HG03457 (cell line): ENCODE results near the gene IGSF23.
"Not testable (repeated sequence)": the region's sequence is repeated elsewhere in the genome, so short reads cannot be mapped to it uniquely, and the experiment has no call there.

Experiments
- ATAC-seq: cut with Tn5 transposase; IDR thresholded peaks from one replicate; pipeline ENCODE4 v1.9.1; 2021; ENCODE audit warnings: moderate number of reproducible peaks; ENCODE audit not compliant: unreplicated experiment

IGSF23 gene

DNA sequence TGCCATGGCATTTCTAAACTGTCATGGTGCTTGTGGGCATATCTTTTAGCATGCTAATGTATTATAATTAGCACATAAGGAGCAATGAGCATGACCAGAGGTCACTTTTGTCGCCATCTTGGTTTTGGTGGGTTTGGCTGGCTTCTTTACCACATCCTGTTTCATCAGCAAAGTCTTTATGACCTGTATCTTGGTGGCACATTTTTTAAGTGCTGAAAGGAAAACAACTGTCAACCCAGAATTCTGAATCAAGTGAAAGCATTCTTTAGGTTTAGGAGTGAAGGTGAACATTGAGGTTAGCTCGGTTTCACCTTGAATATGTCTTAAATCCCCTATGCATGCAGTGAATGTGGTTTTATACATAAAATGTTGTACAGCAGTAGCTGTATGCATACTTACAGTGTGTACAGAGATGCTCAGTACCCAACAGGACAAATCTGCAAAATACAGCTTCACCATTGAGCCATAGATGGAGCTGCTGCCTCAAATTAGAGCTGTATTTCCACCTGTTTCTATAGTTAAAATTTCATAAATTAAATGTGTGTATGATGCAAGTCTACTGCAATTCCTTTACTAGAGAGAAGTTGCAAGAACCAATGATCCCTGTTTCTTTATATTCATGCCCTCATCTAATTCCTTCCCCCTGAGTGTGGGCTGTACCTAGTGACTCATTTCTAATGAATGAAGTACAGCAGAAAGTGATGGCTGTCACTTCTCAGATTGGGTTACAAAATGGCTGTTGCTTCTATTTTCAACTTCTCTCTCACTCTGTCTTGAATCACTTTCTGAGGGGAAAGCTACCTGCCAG, 25.2 kb upstream of the IGSF23 start:
- no peak for ATAC-seq

DNA sequence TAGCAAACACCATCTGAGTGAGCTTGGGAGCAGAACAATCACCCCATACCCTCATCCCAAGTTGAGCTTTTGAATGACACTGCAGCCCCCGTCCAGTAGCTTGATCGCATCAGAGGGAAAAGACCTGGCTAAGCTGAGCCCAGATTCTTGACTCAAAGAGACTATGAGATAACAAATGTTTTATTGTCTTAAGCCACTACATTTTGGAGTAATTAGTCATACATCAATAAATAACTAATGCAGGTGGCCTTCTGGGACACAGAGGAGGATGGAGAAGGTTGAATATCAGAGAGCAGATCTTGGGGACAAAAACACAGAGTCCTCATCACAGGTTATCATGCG, 24.6 kb upstream of the IGSF23 start:
- ATAC-seq: no peak

DNA sequence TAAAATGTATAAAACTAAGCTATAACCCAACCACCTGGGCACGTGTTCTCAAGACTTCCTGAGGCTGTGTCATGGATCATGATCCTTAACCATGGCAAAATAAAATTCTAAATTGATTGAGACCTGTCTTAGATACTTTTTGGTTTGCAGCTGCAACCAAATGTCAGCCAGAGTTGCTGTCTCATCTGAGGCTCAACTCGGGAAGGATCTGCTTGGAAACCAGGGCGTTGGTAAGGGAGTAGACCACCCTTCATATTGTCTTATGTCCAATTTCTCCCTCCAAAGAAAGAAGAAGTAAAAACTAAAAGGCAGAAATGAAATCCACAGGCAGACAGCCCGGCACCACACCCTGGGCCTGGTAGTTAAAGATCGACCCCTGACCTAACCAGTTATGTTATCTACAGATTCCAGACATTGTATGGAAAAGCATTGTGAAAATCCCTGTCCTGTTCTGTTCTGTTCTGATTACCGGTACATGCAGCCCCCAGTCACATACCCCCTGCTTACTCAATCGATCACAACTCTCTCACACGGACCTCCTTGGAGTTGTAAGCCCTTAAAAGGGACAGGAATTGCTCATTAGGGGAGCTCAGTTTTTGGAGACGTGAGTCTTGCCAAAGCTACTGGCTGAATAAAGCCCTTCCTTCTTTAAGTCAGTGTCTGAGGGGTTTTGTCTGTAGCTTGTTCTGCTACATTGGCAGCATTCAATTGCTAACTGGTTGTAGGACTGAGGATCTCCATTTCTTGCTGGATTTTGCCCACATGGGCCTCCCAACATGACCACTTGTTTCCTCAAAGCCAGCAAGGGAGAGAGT, 22.9 kb upstream of the IGSF23 start:
- ATAC-seq: no peak

DNA sequence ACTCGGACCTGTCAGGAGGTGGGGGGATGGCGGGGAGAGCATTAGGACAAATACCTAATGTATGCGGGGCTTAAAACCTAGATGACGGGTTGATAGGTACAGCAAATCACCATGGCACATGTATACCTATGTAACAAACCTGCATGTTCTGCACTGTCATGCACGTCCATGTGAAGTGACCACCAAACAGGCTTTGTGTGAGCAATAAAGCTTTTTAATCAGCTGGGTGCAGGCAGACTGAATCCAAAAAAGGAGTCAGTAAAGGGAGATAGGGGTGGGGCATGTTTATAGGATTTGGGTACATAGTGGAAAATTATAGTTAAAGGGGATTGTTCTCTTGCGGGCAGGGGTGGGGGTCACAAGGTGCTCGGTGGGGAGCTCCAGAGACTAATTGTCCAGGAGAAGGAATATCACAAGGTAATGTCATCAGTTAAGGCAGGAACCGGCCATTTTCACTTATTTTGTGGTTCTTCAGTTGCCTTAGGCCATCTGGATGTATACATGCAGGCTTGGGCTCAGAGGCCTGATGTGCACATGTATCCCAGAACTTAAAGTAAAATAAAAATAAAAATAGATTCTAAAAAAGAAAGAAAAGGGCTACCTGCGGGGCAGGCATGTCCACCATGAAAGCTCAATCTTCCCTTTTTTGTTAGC, 21.9 kb upstream of the IGSF23 start:
- not testable (repeated sequence) for ATAC-seq

DNA sequence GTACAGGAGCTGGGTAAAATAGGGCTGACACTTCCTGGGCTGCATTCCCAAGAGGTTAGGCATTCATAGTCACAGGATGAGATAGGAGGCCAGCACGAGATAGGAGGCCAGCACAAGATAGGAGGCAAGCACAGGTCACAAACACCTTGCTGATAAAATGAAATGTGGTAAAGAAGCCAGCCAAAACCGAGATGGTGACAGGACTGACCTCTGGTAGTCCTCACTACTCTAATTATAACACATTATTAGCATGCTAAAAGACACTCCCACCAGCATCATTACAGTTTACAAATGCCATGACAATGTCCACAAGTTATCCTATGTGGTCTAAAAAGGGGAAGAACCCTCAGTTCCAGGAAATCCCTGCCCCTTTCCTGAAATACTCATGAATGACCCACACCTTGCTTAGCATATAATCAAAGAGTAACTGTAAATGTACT, 20.9 kb upstream of the IGSF23 start:
- no peak for ATAC-seq

DNA sequence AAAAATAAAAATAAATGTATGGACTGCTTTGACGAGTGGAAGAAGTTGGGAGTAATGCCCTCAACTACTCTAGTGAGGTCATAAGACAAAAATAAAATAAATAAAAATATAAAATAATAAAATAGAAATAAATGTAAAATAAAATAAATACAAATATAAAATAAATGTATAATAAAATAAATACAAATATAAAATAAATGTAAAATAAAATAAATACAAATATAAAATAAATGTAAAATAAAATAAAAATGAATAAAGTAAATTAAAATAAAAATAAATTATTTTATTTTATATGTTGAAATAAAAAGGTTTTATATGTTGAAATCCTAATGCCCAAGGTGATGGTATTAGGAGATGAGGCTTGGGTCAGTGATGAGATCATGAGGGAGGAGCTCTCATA, 20.1 kb upstream of the IGSF23 start:
- no peak for ATAC-seq

DNA sequence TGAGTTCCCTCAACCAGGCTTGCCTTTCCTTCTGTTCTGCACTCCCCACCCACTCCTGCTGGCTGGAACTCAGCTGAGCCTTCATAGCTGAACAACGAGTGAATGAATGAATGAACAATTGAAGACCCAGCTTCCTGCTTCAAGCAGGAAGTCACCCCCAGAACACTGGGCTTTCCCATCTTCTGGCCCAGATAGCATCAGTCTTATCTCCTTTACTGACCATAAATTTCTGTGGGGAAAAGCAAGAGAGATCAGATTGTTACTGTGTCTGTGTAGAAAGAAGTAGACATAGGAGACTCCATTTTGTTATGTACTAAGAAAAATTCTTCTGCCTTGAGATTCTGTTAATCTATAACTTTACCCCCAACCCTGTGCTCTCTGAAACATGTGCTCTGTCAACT, 19.5 kb upstream of the IGSF23 start:
- ATAC-seq: not testable (repeated sequence)

DNA sequence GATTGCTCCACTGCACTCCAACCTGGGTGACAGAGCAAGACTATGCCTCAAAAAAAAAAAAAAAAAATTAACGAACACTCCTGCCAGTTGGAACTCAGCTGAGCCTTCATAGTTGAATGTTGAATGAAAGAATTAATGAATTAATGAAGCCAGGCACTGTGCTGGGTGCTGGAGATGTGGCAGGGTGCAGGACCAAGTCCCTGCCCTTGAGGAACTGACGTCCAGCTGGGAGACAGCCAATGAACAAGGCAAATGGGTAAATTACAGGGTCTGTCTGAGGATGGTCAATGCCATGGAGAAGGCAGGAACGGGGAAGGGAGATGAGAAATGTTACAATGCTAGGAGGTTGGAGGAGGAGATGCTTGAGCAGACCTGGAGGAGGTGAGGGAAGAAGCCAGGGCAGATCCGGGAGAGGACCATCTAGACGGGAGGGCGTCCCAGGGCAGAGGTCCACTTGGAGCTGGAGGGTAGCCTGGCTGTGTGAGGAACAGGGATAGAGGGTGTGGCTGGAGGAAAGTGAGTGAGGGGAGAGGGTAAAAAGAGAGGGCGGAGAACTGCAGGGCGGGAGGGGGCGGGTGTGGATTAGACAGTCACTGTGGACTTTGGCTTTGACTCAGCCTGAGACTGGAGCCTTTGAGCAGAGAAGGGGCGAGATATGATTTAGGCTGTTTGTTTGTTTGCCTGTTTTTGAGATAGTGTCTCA, 16.8 kb upstream of the IGSF23 start:
- no peak for ATAC-seq

DNA sequence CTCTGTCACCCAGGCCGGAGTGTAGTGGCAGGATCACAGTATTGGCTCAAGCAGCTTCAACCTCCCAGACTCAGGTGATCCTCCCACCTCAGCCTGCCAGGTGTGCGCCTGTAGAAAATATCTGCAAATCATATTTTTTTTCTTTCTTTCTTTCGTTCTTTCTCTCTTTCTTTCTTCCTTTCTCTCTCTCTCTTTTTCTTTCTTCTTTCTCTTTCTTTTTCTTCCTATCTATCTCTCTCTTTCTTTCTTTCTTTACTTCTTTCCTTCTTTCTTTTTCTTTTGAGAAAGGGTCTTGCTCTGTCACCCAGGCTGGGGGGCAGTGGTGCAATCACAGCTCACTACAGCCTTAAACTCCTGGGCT, 16.3 kb upstream of the IGSF23 start:
- ATAC-seq: no peak

DNA sequence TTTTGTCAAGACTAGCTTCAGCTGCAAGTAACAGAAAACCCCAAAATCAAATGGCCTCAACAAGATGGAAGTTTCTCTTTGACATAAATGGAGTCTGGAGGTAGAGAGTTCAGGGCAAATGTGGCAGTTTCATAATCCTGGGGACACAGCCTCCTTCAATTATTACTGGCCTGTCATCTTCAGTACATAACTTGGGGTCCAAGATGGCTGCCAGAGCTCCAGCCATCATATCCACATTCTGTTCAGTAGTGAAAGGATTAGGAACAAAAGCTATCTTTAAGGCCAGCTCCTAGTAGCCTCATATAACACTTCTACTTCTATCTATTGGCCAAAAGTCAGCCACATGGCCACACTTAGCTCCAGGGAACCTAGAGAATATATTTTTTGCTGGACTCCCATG, 15.0 kb upstream of the IGSF23 start:
- ATAC-seq: no peak

DNA sequence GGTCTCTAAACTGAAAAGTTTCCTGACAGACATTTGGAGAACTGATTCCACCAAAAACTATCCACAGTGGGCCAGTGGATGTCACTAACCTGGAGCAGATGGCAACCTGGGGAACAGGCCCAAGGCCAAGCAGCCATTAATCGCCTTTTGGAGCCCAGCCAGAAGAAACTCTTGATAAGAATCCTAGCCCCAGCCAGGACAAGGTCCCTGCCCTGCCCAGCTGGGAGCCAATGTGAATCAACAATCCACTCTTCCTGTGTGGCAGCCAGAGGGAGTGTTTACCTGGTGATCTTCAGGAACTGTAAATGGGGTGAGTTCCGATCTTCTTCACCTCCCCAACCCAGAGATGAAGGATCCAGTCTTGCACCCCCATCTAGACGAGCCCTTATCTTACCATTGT, 14.5 kb upstream of the IGSF23 start:
- ATAC-seq: no peak

DNA sequence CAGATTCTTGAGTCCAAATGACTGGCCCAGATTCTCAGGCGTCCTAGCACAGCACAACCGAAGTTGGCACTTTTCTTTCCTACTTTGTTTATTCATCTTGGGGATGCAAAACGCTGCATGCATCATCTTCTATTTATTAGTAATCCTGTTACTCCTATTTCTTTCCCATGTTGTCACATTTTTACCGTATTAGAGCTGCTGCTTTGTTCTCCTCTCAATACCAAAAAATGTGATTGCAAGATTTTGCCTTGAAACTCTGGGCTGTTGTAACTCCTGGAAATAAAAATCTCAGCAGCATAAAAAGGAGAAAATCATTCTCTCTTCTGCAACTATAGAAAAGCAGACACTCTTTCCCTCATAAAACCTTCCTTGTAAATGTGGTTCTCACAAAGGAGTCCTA, 12.9 kb upstream of the IGSF23 start:
- ATAC-seq: no peak

DNA sequence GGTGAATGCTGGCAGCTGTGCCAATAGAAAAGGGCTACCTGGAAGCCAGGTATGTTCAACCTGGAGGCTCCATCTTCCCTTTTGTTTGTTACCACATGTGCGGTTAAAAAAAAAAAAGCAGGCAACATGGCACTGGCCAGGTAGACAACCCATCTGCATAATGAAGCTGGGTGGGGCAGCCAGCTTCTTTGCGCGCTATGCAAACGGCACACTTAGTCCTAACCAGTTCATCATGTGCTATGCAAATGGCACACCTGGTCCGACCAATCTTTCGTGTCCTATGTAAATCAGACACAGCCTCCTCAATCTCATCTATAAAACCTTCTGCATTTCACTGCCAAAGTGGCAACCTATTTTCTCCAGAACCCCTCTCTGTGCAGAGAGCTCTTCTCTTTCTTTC, 11.3 kb upstream of the IGSF23 start:
- ATAC-seq: no peak

DNA sequence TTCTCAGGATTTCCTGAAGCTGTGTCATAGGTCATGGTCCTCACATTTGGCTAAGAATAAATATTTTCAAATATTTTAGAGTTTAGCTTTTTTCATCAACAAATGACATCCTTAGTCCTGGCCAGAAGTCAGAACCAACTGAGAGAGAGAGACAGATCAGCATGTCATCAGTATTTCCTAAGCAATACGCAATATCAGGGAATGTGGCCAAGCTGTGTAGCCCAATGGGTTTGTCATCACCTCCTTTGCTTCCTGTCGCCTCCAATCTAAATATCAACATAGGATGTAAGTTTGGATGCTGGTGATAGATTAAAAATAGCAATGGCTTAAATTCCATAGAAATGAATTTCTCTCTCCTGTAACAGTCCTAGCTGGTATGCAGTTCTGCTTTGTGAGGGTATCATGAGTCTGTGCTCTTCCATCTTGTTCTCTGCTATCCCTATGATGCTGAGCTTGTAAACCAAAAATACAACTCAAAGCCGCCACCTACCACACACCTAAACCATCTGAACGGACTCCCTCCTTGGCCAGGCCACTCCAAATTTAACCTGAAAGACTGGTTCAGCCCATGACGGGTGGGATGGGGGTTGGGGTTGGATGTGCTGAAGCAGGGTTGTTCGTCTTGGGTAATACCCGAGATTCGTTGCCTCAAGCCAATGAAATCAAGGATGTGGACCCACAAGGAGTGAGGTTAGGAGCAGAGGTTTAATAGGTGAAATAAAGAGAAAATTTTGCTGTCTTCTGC, 10.0 kb upstream of the IGSF23 start:
- no peak for ATAC-seq

DNA sequence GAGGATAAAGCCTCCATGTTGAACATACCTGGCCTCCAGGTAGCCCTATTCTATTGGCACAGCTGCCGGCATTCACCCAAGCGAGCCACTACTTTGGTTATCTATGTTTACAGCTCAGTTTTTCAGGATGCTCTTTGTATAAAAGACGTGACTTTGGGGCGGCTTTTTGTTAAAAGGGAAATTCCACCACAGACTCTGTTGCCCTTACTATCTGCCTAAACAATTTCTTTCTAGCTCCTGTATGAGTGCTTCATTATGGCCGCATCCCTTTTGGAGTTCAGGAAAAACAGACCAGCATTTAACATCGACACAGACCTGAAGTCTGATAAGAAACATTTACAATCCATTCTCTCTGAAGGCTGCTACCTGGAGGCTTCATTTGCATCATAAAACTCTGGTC, 9.1 kb upstream of the IGSF23 start:
- ATAC-seq: no peak

DNA sequence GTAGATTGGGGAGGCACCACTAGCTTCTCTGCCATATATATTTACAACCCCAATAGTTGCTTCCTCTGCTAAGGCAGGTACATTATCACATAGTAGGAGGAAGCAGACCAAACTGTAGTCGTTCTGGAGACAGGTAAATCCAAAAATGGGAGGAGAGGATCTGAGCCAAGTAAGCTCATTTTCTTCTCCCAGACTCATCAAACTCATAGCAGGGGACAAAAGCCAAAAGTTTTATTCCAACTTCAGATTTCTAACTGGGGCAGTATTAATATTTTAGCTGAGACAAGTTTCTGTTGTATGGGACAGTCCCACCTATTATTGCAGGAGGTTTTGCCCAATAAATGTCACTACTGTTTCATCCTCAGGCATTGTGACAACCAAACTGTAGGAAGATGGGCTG, 7.8 kb upstream of the IGSF23 start:
- ATAC-seq: no peak

DNA sequence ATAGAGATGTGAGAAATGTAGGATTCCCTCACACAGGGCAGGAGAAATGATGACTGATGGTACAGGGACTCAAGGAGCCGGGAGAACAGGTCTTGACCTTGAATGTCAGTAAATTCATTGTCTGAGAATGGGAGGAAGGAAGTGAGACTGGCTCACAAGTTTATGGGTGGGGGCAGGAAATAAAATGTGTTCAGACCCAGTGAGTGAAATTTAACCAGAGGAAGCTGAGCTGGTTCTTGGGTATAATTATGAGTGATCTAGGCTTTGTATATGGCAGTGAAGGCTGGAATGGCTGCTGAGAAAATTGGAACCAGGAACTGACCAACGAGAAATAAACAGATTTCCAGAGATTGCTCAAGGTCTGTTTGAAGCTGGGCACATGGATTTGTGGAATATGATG, 6.3 kb upstream of the IGSF23 start:
- no peak for ATAC-seq

DNA sequence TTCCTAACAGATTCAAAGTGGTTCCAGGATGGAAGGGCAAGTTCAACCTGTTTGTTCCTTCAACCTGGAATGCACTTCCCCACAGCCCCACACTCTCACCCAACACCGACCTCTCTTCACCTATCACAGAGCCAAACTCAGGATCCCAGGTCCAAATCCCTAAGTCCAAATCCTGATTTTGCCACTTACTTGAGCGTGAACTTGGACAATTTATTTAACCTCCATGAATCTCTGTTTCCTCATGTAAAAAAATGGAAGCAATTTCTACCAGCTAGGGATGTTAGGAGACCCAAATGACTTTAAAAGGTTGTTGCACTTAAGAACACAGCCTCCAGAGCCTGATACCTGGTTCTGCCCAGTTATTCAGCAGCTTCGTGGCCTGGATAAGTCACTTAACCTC, 5.4 kb upstream of the IGSF23 start:
- ATAC-seq: no peak

DNA sequence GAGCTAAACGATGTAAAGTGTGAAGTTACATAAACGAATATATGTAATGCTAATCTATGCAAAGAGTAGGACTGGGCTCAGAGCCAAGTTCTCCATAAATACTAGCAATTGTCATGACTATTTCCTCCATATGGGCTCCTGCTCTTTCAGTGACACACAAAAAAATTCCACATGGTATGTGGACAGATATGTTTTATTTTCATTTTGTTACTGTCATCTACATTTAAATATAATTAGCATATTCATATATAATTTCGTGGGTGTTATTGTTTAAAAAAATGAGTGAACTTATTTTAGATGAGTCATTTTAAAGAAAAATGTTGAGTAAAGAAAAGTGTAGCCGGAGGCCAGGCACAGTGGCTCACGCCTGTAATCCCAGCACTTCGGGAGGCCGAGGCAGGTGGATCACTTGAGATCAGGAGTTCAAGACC, 5.0 kb upstream of the IGSF23 start:
- ATAC-seq: no peak

DNA sequence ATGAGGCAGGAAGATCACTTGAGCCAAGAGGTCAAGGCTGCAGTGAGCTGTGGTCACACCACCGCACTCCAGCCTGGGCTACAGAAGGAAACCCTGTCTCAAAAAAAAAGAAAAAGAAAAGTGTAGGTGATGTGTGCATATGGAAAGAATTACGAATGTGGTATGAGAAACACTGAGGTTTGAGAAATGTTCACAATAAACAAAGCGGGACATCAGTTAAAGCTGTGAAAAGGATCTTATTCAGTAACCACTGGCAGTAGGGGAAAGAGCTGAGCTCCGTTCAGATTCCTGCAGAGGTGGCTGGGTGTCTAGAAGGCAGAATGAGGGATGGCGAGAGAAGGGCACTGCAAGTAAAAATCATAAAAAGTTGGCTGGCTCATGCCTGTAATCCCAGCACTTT, 4.1 kb upstream of the IGSF23 start:
- no peak for ATAC-seq

DNA sequence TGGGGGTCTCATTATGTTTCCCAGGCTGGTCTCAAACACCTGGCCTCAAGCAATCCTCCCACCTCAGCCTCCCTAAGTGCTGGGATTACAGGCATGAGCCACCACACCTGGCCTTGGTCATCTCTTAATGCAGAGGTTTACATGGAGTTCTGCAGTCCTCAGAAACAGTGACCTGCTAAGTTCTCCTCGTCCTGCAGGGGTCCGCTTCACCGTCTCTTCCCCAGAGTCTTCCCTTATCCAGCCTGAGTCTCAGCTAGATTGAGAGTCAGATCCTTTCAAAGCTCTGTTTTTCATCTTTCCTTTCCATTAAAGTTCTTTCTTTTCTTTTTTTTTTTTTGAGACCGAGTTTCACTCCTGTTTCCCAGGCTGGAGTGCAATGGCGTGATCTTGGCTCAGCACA, 2.9 kb upstream of the IGSF23 start:
- ATAC-seq: not testable (repeated sequence)
